ENCODE measurements around the gene TOPBP1.

TOPBP1 gene

DNA sequence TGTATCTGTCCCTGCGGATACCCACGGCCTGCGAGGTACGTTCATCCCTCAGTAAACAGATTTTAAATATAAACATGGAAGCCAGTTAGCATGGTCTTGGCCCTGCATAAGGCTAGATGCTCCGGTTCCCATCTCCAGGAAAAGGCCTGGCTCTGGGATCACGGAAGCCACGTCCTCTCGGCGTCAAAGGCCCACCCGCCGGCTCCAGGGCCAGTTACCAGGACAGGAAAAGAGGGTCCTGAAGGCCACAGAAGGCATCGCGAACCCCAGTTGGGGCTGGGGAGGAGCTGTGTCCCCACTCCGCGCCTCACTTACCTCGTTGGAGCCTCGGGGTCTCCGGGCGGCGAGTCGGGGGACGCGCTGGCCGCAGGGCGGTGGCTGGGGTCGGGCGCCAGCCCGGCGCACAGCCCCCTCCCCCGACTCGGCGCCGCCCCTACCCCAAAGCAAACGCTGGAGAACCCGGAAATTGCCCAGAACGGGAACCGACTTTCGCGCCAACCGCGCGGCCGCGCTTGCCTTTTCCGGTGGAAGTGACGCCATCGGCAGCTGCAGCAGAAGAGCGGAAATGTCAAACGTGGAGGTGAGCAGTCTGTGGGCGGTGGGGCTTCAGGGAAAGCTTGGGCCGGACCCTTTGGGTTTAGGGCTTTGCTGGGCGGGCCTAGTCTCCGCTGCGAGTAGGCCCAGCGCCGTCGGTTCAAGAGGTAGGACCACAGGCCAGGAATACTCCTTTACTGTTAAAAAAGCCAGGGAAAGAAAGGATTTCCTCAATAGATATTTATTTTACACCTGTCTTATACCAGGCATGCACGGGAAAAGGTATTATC, at the start of gene TOPBP1:
TSS of gene TOPBP1 (minus strand) at position 488 of the 824 bp plus-strand sequence. CDS start 814 bp downstream, outside the sequence.
- peak within 1 kb of the TSS; percentile 71 for H3K4me3 ChIP-seq (ENCODE audit: low read depth, low read length)
- TF ChIP-seq, protein P1, sequence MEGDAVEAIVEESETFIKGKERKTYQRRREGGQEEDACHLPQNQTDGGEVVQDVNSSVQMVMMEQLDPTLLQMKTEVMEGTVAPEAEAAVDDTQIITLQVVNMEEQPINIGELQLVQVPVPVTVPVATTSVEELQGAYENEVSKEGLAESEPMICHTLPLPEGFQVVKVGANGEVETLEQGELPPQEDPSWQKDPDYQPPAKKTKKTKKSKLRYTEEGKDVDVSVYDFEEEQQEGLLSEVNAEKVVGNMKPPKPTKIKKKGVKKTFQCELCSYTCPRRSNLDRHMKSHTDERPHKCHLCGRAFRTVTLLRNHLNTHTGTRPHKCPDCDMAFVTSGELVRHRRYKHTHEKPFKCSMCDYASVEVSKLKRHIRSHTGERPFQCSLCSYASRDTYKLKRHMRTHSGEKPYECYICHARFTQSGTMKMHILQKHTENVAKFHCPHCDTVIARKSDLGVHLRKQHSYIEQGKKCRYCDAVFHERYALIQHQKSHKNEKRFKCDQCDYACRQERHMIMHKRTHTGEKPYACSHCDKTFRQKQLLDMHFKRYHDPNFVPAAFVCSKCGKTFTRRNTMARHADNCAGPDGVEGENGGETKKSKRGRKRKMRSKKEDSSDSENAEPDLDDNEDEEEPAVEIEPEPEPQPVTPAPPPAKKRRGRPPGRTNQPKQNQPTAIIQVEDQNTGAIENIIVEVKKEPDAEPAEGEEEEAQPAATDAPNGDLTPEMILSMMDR (IDR thresholded peaks at IDR 0.05; ENCODE audit: low read depth, low read length): no peak

- TF ChIP-seq, protein P1 (IDR thresholded peaks at IDR 0.05; ENCODE audit: low read depth, low read length): no peak
- no peak overlapping the region for H3K4me3 ChIP-seq (ENCODE audit: low read depth, low read length)
These were observed 49.3 kb upstream of the TOPBP1 start for GRCh38 chr3:133711013-133711412.

DNA sequence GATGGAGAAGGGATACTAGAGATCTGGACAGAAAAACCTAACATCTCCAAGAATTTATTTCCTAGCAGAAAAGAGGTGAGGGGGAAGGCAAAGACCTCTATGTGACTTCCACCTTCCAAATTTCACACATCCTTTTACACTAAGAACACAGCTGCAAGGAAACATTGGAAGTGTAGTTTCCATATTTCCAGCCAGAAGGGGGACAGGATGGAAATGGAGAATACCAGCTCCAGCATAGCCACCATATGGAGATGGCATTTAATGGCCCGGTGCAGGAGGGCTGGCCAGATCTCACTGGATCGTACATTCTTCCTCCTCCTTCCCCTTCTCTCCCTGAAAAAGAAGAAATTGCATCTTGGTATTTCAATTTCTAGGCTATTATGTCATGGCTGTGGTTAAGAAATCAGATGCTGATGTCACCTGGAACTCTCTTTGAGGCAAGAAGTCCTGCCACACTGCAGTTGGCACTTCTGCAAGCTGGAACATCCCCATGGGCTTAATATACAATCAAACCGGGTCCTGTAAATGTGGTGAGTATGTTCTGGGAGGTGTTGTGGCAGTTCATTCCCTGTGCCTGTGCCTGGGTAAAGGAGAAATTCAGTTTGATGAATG, 47.5 kb upstream of the TOPBP1 start:
- no peak overlapping the region for H3K4me3 ChIP-seq (ENCODE audit: low read depth, low read length)
- TF ChIP-seq, protein P1 (IDR thresholded peaks at IDR 0.05; ENCODE audit: low read depth, low read length): no peak

GRCh38 chr3:133706033-133706432, 44.3 kb upstream of the TOPBP1 start:
- TF ChIP-seq, protein P1 (IDR thresholded peaks at IDR 0.05; ENCODE audit: low read depth, low read length): no peak
- H3K4me3 ChIP-seq (ENCODE audit: low read depth, low read length): no peak overlapping the region

- no peak overlapping the region for H3K4me3 ChIP-seq (ENCODE audit: low read depth, low read length)
- TF ChIP-seq, protein P1 (IDR thresholded peaks at IDR 0.05; ENCODE audit: low read depth, low read length): no peak
These were observed 42.2 kb upstream of the TOPBP1 start for GRCh38 chr3:133703915-133704314.

GRCh38 chr3:133701435-133702358, 40.0 kb upstream of the TOPBP1 start:
- TF ChIP-seq, protein P1 (IDR thresholded peaks at IDR 0.05; ENCODE audit: low read depth, low read length): no peak
- no peak overlapping the region for H3K4me3 ChIP-seq (ENCODE audit: low read depth, low read length)
